ENCODE measurements around the gene NOXRED1.

The NOXRED1 gene

DNA sequence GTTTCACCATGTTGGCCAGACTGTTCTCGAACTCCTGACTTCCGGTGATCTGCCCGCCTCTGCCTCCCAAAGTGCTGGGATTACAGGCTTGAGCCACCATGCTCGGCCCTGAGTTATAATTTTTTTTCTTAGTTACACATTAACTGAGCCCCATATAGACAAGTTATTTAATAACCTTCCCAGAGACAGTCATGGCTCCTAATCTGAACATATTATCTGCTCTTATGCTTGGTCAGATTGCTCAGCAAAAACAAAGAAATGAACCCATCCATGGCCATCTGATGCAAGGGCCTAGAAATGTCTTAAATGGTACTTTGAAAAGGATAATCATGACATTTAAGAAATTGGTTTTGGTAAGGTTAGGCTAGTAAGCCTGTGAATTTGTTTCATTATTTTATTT, 33.1 kb downstream of the NOXRED1 start:
- Histone ChIP-seq H3K4me1 (ENCODE audit: insufficient read depth, low read length, poor library complexity, severe bottlenecking) (no peaks in the 10 kb centered on the region), H3K4me2 (ENCODE audit: low read depth, low read length, poor library complexity, severe bottlenecking) (no peak overlapping the region), H3K9ac (ENCODE audit: low read depth, low read length, poor library complexity, severe bottlenecking) (no peak overlapping the region), H3K36me3 (ENCODE audit: insufficient read depth, low read length) (no peaks in the 10 kb centered on the region), H3K27me3 (ENCODE audit: insufficient read depth, low read length, poor library complexity, severe bottlenecking) (no peaks in the 10 kb centered on the region), H3K9me3 (ENCODE audit: insufficient read depth, low read depth, low read length) (no peaks in the 10 kb centered on the region), H3K4me3 (ENCODE audit: low read length, poor library complexity, severe bottlenecking) (no peak overlapping the region), H4K20me1 (ENCODE audit: insufficient read depth, low read length, poor library complexity, severe bottlenecking) (no peaks in the 10 kb centered on the region), H2AFZ (ENCODE audit: low read length) (no peak overlapping the region), H3K9me2 (replicated peaks; ENCODE audit: low read depth, low read length) (no peaks in the 10 kb centered on the region), H3F3A (ENCODE audit: low read depth) (no peaks in the 10 kb centered on the region), H3K79me2 (ENCODE audit: insufficient read depth, low read length) (no peaks in the 10 kb centered on the region)
- TF ChIP-seq CTCF (conservative IDR thresholded peaks at IDR 0.05; ENCODE audit: low read length) = no peak
- TF ChIP-seq EZH2phosphoT487 (IDR thresholded peaks at IDR 0.05; ENCODE audit: borderline replicate concordance) = no peak

GRCh38 chr14:77378701-77379100, 44.6 kb downstream of the NOXRED1 start:
- no peak for TF ChIP-seq CTCF (conservative IDR thresholded peaks at IDR 0.05; ENCODE audit: low read length)
- H3K9me3 ChIP-seq (ENCODE audit: insufficient read depth, low read depth, low read length) = no peaks in the 10 kb centered on the region
- H3F3A ChIP-seq (ENCODE audit: low read depth) = no peaks in the 10 kb centered on the region
- H3K4me3 ChIP-seq (ENCODE audit: low read length, poor library complexity, severe bottlenecking) = no peak overlapping the region
- no peaks in the 10 kb centered on the region for H3K36me3 ChIP-seq (ENCODE audit: insufficient read depth, low read length)
- no peaks in the 10 kb centered on the region for H3K27me3 ChIP-seq (ENCODE audit: insufficient read depth, low read length, poor library complexity, severe bottlenecking)
- H3K9ac ChIP-seq (ENCODE audit: low read depth, low read length, poor library complexity, severe bottlenecking) = no peak overlapping the region
- no peaks in the 10 kb centered on the region for H3K9me2 ChIP-seq (replicated peaks; ENCODE audit: low read depth, low read length)
- no peaks in the 10 kb centered on the region for H4K20me1 ChIP-seq (ENCODE audit: insufficient read depth, low read length, poor library complexity, severe bottlenecking)
- H2AFZ ChIP-seq (ENCODE audit: low read length) = no peak overlapping the region
- H3K4me2 ChIP-seq (ENCODE audit: low read depth, low read length, poor library complexity, severe bottlenecking) = no peak overlapping the region
- peaks cover 26% of the 10 kb centered on the region for H3K79me2 ChIP-seq (ENCODE audit: insufficient read depth, low read length)
- peaks cover 33% of the 10 kb centered on the region for H3K4me1 ChIP-seq (ENCODE audit: insufficient read depth, low read length, poor library complexity, severe bottlenecking)

DNA sequence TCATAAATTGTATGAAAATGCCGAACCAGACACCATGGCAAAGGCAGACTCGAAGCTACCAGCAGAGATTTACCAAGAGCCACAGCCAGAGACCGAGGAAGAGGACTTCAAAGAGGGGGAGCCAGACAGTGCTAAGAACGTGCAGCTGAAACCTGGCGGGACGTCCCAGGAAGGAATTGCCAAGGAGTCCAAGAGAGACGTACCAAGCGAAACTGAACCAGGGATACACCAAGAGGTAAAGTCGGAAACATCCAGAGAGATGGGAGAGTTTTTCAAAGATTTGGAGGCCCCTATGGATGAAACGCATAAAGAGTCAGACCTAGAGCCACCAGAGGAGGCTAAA, 45.9 kb downstream of the NOXRED1 start:
- H3K4me1 ChIP-seq (ENCODE audit: insufficient read depth, low read length, poor library complexity, severe bottlenecking) = peaks cover 42% of the 10 kb centered on the region
- peak overlapping the region; percentile 82 for H3K4me3 ChIP-seq (ENCODE audit: low read length, poor library complexity, severe bottlenecking)
- H3K27me3 ChIP-seq (ENCODE audit: insufficient read depth, low read length, poor library complexity, severe bottlenecking) = no peaks in the 10 kb centered on the region
- peaks cover 32% of the 10 kb centered on the region for H3K79me2 ChIP-seq (ENCODE audit: insufficient read depth, low read length)
- H3K9me2 ChIP-seq (replicated peaks; ENCODE audit: low read depth, low read length) = no peaks in the 10 kb centered on the region
- H2AFZ ChIP-seq (ENCODE audit: low read length) = peak overlapping the region; percentile 96
- H3K4me2 ChIP-seq (ENCODE audit: low read depth, low read length, poor library complexity, severe bottlenecking) = peak overlapping the region; percentile 80
- no peaks in the 10 kb centered on the region for H3K9me3 ChIP-seq (ENCODE audit: insufficient read depth, low read depth, low read length)
- H3K9ac ChIP-seq (ENCODE audit: low read depth, low read length, poor library complexity, severe bottlenecking) = peak overlapping the region; percentile 87
- TF ChIP-seq CTCF (conservative IDR thresholded peaks at IDR 0.05; ENCODE audit: low read length) (no peak), EZH2phosphoT487 (IDR thresholded peaks at IDR 0.05; ENCODE audit: borderline replicate concordance) (no peak)
- no peaks in the 10 kb centered on the region for H4K20me1 ChIP-seq (ENCODE audit: insufficient read depth, low read length, poor library complexity, severe bottlenecking)
- 0 out of 2 replicates have a peak, but pooled peaks cover 1% of the 10 kb centered on the region for H3F3A ChIP-seq (ENCODE audit: low read depth)
- no peaks in the 10 kb centered on the region for H3K36me3 ChIP-seq (ENCODE audit: insufficient read depth, low read length)

Measured in Loucy (cell line).